ENCODE results near the gene GCHFR.

DNA sequence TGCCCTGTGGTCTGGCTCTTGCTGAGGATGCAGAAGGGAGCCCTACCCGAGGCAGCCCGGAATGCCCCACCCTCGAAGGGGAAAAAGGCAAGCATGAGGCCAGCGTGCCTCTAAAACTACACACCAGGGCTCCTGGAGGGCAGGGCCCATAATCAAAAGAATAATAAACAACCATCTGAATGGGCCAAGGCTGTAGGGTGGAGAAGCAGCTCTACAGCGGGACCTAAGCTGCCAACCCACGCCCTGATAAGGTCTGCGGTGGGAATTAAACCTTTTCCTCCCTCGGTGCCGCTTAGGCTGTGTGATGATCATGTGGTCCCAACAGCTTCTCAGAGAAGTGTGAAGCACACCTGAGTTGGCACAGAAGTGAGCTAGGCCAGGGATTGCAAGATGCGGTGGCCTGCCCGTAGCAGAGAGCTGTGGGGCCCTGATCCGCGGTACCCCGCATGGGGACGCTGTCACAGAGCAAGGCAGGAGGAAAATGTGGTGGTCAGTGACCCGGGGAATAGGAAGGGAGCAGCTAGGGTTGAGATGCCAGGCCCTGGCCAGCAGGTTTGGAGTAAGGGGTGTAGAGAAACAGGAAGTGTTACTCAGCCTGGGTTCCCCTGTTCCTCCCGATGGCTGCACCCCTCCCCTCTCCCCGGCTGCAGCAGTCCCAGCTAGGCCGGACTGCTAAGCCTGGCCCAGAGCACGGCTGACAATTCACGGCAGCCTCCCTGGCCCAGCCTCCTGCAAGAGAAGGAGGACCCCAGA is 4.8 kb downstream of the GCHFR start:
- no peak for TF ChIP-seq CTCF (IDR thresholded peaks at IDR 0.05)
- no peak for TF ChIP-seq POLR2A (IDR thresholded peaks at IDR 0.05)
